ENCODE data around the gene NOS1AP. TPM values are rescaled to one million over a fixed set of nuclear protein-coding genes. Genes with fewer than 3 reads are reported as not detected.

Gene NOS1AP
- total and polyA plus RNA-seq, 8 donors: 0.25 to 13.8 (median 6.2) TPM

DNA sequence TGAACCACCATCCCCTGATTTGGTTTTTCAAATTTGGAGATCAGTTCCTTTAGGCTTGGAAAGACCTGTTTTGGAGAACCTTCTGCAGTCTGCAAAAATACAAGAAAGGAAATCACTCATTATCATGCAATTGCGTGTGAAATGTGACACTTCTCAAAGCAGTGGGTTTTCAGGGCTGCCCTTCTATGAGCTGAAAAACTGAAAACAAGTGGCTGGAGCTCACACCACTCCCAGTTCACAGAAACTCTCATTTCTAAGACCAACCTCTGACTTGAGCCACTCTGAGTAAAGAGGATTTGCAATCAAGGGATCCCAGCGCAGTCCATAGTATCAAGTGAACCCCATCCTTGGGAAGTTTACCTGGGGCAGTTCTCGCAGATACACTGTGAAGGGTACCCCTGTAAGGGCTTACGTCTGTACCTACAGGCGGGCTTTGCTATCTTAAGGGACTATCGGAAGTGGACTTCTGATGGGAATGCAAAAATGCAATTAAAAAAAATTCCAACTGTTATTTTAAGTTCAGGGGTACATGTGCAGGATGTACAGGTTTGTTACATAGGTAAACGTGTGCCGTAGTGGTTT is 329.6 kb downstream of the NOS1AP start:
- intact Hi-C loops (cut with DNase I; ENCODE audit: low total_unique reads): no loop called here
- Histone ChIP-seq H3K27me3 (peaks cover 0 to 37% (median 5%) of the 10 kb centered on the region in 3 donors), H3K9me3 (no peaks in the 10 kb centered on the region), H3K4me1 (no peaks in the 10 kb centered on the region), H3K36me3 (no peaks in the 10 kb centered on the region), H3K4me3 (no peak overlapping the region), H3K27ac (no peak overlapping the region)
- no peak for TF ChIP-seq POLR2A (IDR thresholded peaks at IDR 0.05)
- no peak for TF ChIP-seq POLR2AphosphoS5 (IDR thresholded peaks at IDR 0.05)
- TF ChIP-seq EP300 (IDR thresholded peaks at IDR 0.05): no peak
- TF ChIP-seq, protein P1, sequence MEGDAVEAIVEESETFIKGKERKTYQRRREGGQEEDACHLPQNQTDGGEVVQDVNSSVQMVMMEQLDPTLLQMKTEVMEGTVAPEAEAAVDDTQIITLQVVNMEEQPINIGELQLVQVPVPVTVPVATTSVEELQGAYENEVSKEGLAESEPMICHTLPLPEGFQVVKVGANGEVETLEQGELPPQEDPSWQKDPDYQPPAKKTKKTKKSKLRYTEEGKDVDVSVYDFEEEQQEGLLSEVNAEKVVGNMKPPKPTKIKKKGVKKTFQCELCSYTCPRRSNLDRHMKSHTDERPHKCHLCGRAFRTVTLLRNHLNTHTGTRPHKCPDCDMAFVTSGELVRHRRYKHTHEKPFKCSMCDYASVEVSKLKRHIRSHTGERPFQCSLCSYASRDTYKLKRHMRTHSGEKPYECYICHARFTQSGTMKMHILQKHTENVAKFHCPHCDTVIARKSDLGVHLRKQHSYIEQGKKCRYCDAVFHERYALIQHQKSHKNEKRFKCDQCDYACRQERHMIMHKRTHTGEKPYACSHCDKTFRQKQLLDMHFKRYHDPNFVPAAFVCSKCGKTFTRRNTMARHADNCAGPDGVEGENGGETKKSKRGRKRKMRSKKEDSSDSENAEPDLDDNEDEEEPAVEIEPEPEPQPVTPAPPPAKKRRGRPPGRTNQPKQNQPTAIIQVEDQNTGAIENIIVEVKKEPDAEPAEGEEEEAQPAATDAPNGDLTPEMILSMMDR (IDR thresholded peaks at IDR 0.05): no peak
- 81 to 84% (median 83%) methylated on average over 8 of the region's 8 CpGs for WGBS, 5 donors
- DNase-seq: no peak

DNA sequence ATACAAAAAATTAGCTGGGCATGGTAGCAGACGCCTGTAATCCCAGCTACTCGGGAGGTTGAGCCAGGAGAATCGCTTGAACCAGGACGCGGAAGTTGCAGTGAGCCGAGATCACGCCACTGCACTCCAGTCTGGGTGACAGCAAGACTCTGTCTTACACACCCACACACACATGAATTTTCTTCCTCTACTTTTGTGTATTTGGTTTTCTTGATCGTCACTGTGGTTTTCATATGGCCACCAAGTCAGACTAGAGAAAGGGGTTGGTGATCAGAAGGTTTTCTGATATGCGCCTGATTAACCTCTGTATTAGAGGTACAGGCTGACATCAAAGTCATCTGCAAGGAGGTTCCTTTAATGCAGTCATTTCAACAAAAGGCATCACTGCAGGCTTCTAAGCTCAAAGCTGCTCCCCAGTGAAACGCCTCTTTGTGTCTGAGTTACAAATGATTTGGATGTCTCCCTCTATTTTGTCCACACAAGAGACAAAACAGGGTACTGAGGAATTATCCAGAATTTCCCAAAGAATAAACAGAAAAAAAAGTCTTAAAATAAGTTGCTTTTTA is 331.4 kb downstream of the NOS1AP start:
- no peaks in the 10 kb centered on the region for H3K9me3 ChIP-seq
- no peak overlapping the region for H3K4me3 ChIP-seq
- H3K27ac ChIP-seq: no peak overlapping the region
- H3K36me3 ChIP-seq: no peaks in the 10 kb centered on the region
- no peak for TF ChIP-seq EP300 (IDR thresholded peaks at IDR 0.05)
- no peak for TF ChIP-seq POLR2A (IDR thresholded peaks at IDR 0.05)
- TF ChIP-seq POLR2AphosphoS5 (IDR thresholded peaks at IDR 0.05): no peak
- TF ChIP-seq, protein P1 (IDR thresholded peaks at IDR 0.05): no peak
- intact Hi-C loops (cut with DNase I; ENCODE audit: low total_unique reads): no loop called here
- 86 to 96% (median 92%) methylated on average over 10 of the region's 10 CpGs for WGBS, 5 donors
- no peaks in the 10 kb centered on the region for H3K4me1 ChIP-seq
- DNase-seq: no peak
- H3K27me3 ChIP-seq: peaks cover 0 to 33% (median 5%) of the 10 kb centered on the region in 3 donors

DNA sequence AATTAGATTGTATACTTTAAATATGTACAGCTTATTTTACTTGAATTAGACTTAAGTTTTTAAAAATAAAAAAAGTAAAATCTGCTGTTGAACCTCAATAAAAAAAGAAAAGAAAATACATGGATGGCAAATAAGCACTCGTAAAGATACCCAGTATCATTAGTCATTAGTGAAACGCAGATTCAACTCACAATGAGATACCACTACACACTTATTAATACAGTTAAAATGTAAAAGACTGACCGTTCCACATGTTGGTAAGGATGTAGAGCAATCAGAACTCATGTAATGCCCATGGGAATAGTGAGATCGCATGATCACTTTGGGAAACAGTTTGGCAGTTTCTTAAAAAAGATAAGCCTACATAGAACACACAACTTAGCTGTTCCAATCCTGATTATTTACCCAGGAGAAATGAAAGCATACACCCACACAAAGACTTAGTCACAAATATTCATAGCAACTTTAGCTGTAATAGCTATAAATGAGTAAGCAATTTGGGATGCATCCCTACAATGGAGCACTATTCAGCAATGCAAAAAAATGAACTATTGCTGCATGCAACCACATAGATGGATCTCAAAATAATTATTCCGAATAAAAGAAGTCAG is 335.2 kb downstream of the NOS1AP start:
- H3K4me1 ChIP-seq: no peaks in the 10 kb centered on the region
- H3K9me3 ChIP-seq: no peaks in the 10 kb centered on the region
- intact Hi-C loops (cut with DNase I; ENCODE audit: low total_unique reads): no loop called here
- H3K36me3 ChIP-seq: no peaks in the 10 kb centered on the region
- no peak for DNase-seq
- H3K27ac ChIP-seq: no peak overlapping the region
- TF ChIP-seq, protein P1 (IDR thresholded peaks at IDR 0.05): no peak
- no peak for TF ChIP-seq POLR2AphosphoS5 (IDR thresholded peaks at IDR 0.05)
- TF ChIP-seq POLR2A (IDR thresholded peaks at IDR 0.05): no peak
- no peak for TF ChIP-seq EP300 (IDR thresholded peaks at IDR 0.05)
- peaks cover 0 to 8% (median 0%) of the 10 kb centered on the region in 3 donors for H3K27me3 ChIP-seq
- WGBS, 5 donors: 57 to 67% (median 64%) methylated on average over 5 of the region's 5 CpGs
- no peak overlapping the region for H3K4me3 ChIP-seq

DNA sequence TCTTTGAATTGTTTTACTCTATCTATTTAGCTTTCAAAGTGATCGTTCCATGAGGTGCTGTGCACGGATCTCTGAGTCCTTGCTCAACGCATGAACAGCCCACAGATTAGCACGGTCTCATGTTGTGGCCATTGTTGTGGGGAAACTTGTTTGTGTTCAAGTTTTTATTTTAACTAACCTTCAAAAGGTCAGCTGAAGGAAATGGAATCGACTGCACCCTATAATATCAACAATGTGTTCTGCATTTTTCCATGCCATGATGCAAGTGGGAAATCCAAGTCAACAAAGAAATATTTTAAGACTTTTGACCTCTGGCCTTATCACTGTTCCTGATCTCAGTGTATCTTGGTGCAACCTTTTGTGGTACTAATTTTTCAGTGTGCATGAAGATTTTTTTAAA is 336.3 kb downstream of the NOS1AP start:
- intact Hi-C loops (cut with DNase I; ENCODE audit: low total_unique reads): no loop called here
- no peak overlapping the region for H3K27ac ChIP-seq
- DNase-seq: no peak
- 30 to 54% (median 50%) methylated on average over 5 of the region's 5 CpGs for WGBS, 5 donors
- H3K27me3 ChIP-seq: peaks cover 0 to 5% (median 0%) of the 10 kb centered on the region in 3 donors
- no peaks in the 10 kb centered on the region for H3K9me3 ChIP-seq
- H3K4me3 ChIP-seq: no peak overlapping the region
- TF ChIP-seq POLR2AphosphoS5 (IDR thresholded peaks at IDR 0.05) (no peak), EP300 (IDR thresholded peaks at IDR 0.05) (no peak), POLR2A (IDR thresholded peaks at IDR 0.05) (no peak)
- TF ChIP-seq, protein P1 (IDR thresholded peaks at IDR 0.05): no peak
- H3K36me3 ChIP-seq: no peaks in the 10 kb centered on the region
- H3K4me1 ChIP-seq: no peaks in the 10 kb centered on the region

Data from stomach (tissue), 9 donors.